Non-pigmented ciliary epithelial cell (primary cell): ENCODE results near the gene KAZN.
A peak's percentile ranks its signal among the peaks of the same experiment; 100 is the strongest.

ENCODE experiments used
- DNase-seq: peaks from one replicate; pipeline ENCODE4 v3.0.0-alpha.2; 2010; ENCODE audit warnings: low read depth

KAZN gene

DNA sequence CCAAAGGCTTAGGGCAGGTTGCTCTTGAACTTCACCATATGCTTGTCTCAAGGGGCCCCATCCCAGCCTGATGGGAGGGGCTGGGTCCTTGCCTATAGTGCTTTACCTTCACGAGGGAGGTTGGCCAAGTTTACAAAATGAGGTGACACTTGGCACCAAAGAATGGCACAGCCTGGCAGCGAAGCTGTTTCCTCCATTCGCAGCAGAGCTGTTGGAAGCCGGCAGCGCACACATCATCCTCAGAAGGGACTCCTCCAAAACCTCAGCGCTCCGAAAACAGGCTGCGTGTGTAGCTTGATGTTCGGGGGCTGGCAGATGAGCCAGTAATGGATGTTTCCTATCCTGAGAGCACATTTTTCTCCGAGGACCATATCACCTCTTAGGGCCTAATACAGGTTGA is 116.8 kb downstream of the KAZN start:
- no peak for DNase-seq

DNA sequence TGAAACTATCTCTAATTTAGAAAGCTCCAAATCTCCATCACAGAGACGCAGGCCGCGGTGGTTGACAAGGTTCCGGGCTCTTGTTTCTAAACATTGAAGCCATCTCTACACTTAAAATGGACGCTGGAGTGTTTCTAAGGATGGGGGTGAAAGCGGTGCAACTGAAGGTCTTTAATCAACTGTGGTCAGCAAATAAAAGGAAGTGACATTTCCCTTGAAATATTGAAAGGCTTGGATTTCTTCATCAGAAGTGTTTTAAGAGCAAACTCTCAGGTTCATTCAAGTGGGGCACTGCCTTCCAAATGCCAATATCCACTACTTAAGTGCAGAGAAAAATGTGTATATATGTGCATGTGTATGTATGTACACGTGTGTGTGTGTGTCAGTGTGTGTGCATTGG is 117.3 kb downstream of the KAZN start:
- no peak for DNase-seq

DNA sequence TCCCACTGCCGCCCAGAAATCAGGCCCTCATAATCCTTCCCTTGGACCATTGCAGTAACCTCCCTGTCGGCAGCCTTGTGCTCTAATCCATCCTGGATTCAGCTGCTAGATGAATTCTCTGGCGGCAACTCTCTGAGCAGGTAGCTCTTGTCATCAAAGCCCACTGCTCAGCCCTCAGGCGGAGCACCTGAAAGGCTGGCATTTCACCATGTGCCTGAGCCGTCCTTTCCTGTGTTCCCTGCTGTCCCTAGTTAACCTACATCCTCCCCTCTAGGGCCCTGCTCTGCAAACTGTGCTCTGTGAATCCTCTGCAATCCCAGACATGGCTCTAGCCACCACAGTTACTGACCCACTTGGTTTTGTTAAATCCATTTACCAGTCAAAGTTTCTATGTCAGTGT is 118.0 kb downstream of the KAZN start:
- DNase-seq = no peak

DNA sequence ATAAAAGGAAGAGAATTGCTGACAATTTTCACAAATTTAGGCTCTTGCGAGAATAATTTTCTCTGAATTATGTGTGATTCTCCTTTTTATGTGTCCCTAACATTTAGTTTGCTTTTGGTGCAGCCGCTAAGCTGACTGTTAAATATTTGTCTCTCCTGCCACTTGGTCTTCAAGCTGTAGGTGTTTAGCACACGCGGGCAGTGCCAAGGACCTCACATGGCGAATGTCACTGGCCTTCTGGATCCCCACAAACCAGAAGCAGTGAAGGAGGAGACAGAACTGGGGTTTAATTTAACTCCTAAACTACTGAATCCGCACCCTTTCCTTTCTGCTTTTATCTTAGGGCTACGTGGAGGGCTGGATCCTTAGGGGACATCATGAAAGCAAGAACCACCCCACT is 120.0 kb downstream of the KAZN start:
- DNase-seq = no peak

DNA sequence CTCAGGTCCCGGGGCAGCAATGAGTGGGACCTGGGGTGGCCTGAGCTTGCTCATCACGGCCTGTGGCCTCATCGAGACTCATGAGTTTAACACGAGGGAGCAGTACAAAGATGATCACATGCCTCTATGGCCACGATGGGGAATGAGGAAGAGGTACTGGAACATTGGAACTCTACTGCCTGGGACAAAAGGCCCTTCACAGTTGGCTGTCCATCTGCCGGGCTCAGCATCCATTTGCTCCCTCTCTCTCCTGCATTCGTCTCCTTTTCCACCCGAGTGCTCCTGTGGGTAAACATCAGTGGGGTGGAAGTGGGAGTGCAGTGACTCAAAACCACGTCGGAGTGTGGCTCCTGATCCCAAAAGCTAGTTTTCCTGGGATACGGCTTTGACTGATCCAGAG is 124.9 kb downstream of the KAZN start:
- no peak for DNase-seq

DNA sequence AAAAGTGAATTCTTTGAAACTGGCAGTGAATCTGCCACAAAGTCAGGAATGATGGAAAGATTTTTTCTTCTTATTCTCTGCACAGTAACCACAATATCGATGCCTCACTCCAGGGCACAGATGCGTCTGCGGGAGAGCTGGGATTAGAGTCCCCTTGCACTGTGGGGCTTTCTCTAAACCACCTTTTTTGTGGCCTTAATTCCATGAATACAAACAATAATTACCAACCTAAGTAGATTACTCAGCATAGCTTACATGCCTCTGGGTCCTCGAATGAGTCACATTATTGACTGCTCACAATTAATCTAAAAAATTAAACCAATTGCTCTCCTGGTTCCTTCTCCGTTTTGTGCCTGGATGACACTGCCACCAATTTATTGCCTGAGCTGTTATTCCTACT is 125.8 kb downstream of the KAZN start:
- DNase-seq = peak; percentile 22

DNA sequence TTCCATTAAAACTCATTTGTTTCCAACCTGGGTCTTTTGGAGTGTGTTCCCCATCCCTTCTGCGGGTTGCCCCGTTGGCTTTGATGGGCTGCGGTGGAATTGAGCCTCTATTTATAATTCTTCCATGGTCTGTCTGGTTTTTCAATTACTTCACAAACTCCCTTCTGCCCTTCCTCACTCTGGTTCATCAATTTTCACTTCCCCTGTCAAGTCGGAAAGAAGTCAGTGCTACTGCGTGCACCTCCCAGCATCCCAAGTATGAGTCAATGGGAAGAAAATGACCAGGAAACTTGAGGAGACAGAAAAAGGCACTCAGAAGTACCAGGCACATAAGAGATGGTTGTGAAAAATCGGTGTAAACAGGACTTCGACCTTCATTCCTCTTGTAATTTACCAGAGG is 126.2 kb downstream of the KAZN start:
- no peak for DNase-seq

DNA sequence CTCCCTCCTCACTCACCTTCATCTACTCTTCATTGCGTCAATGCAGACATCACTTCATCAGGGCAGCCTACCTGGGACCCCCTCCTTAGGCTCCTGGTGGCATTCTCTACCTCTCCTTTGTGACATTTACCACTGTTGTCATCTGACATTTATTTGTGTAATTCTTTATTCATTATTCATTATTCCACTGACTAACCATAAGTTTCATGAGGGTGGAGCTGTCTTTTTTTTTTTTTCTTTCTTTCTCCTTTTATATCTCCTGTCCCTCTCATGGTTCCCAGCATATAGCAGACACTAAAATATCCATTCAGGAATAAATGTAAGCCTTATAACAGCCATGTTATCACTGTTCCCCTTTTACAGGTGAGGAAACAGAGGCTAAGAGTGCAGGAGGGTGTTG is 126.8 kb downstream of the KAZN start:
- DNase-seq = no peak

DNA sequence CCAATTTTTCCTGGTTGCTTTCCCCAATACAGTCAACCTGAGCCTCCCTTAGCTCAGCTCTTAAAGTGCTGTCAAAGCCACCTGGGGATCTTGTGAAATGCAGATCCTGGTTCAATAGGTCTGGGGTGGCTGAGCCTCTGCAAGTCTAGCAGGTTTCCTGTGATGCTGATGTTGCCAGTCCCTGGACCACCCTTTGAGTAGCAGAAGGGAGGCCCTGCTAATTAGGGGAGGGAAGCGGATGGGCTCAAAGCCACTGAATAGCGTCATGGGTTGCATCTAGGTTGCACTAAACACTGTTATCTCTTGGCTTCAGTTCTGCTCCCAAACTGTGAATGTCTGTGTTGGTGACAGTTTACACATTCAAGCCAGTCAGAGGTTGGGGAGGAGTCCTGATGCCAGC is 127.2 kb downstream of the KAZN start:
- no peak for DNase-seq

DNA sequence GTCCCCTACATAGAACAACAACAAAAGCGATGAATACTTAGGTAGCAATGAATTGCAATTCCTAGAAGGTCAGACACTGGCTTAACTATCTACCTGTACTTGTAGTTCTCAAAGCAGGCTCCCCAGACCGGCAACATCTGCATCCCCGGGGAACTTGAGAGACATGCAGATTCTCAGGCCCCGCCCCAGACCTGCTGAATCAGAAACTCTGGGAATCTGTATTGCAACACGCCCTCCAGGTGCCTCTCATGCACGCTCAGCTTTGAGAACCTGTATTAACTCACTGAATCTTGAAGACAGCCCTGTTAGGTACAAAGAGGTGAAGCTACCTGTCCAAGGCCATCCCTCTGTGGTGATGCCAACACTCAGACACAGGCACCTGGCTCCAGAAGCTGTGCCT is 128.1 kb downstream of the KAZN start:
- no peak for DNase-seq

DNA sequence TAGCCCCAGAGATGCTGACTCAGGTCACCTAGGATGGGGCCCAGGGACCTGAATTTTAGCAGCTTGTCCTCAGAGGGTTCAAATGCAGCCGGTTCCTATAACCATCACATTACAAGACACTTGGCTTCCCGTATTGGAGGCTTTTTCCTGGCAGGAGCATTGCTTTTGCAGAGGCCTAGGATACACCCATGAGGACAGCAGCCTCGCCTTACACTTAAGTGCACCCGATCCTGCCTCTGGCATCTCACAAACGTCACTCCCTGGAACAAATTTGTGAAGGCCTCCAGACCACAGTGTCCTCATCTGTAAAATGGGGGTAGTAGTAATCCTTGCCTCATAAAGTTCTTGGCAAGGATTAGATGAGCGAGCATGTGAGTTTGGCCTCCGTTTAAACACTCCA is 130.0 kb downstream of the KAZN start:
- DNase-seq = no peak

DNA sequence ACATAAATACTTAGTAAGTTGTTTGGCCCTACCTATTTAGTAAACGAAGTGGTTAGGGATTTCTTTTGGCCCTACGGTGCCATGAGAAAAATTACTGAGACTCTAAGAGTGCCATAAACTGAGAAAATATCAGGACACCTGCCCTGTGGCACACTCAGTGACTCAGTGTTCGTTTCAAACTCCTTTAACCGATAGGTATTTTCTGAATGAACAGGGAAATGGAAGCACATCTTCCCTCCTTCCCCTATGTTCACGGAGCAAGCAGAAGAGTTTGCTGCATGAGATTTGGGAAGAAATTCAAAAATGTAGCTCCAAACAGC is 134.2 kb downstream of the KAZN start:
- DNase-seq = no peak

DNA sequence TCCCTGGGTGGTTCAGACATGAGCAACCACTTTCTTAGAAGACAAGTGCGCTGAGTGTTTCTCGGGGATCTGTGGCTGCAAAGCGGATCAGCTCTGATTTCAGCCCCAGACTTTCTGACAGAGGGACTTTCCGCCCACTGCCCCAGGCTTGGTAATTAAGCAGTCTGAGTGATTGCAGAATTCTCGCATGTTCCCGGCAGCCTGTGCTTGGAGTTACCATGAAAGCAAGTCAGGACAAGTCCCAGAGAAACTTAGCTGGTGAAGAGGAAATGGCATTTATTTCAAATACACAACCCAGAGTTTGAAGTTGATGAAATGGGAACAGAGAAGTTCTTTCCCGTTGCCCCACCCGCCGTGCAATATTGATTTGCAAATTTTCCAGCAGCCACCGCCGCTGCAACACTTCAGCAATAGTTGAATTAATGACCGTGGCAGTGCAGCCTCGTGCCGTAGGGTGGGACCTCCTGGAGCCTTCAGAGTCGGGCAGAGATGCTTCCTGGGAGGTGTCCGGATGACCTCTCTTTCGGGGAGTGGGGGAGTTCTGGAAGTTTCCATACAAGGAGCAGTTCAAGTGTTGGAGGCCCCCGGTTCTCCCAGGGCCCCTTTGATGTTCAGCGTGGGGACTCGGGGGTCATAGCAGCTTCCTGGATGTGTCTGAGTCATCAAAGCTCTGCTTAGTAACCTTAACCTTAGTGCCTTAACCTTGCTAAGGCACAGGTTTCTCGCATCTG is 134.7 kb downstream of the KAZN start:
- DNase-seq = no peak

DNA sequence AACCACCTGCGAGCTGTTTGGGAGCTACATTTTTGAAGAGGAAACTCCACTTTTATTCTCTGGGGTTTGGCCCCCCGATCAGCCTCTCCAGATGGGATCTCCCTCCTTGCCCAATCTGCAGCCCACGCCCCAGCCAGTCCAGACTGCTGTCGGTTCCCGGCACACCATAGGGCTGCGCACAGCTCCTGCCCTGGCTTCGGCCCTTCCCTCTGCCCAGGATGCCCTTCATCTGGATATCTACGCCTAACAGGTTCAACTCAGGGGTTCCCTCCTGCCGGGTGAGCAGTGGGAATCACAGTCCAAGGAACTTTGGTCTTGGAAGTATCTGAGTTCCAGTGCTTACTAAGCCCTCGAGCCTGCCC is 135.3 kb downstream of the KAZN start:
- no peak for DNase-seq

DNA sequence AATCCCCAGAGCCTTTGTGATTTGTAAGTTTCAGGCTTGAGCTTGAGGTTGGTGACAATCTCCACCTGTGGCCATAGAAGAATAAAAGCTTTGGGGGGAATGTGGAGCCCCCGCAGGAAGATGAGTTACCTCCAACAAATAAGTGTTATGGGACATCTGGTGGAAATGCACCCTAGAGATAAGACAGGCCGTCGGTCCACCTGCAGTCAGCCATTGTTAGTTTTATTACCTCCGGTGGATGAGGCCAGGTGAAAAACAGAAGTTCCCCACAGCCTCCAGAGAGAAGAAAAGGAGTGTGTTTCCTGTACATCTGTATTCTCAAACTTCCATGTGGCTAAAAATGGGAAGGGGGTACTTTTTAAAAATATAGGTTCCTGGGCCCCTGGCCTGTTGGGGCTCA is 137.4 kb downstream of the KAZN start:
- DNase-seq = no peak

DNA sequence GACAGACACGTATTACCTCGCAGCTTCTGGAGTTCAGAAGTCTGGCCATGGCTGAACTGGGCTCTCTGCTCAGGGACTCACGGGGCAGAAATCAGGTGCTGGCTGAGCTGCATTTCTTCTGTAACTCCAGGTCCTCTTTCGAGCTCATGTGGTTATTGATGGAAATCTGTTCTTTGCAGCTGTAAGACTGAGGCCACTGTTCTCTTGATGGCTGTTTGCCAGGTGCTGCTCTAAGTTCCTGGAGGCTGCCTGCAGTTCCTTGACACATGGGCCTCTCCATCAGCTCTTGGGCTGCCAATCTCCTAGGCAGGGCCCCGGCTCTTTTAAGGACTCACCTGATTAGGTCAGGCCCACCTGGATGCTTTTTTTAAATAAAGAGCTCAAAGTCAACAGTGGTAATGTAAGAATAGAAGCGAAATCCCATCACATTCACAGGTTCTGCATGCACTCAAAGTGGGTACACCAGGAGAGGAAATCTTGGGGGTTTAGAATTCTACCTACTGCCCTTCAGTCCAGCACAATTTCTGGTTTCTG is 139.1 kb downstream of the KAZN start:
- no peak for DNase-seq

DNA sequence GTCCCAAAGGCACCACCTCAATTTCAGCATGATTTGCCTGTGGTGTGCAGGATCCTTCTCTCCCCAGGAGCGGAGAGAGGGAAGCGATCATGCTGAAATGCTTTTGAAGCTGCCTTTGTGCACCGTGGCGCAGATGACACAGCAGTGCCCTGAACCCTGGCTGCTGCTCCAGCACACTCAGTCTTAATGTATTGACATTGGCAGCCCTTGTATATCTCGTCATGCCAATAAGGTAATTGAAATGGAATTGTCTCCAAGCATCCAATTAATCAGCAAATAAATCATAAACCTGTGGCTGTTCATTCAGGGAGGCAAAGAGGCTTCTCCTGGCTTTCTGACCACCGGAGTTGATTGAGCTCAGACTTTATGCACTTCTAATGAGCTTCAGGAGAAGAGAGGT is 139.8 kb downstream of the KAZN start:
- DNase-seq = no peak

DNA sequence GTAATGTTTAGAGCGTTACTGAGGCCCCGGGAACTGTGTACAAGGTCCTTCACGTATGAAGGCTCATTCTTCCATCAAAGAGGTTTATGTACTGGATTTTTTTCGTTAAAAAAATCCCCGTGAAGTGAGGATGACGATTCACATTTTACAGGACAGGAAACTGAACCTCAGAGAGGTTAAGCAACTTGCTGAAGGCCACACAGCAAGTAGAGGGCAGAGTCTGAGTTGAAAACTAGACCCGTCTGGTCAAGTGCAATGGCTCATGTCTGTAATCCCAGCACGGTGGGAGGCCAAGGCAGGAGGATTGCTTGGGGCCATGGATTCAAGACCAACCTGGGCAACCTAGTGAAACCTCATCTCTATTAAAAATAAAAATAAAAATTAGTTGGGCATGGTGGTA is 140.2 kb downstream of the KAZN start:
- no peak for DNase-seq

DNA sequence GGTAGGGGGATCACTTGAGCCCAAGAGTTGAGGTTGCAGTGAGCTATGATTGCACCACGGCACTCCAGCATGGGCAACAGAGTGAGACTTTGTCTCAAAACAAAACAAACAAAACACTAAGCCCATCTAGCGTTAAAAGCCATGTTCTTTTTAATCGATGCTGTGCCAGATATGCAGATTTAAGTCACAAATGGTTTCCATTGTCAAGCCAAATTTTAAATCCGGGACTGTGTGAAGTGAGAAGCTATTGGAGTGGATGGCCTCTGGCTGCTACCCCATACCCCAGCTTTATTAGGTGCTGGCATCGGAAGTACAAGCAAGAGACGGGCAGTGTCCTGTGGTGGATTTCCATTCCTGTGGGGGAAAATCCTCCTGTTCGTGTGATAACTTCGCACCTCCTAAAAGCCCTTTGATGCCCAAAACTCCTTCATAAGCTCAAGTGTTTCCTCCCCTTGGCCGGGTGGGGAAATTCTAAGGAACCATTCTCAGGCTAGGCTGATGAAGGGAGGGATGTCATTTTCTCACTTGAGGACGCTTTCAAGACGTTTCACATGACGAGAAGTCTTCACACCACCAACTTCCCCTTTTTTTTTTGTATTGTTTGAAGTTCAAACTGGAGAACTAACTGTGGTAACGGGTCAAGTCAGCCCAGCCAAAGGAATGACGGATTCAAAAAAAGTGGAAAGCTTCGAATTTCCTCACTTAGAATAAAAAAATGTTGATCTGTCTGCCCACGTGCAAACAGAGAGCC is 140.8 kb downstream of the KAZN start:
- no peak for DNase-seq

DNA sequence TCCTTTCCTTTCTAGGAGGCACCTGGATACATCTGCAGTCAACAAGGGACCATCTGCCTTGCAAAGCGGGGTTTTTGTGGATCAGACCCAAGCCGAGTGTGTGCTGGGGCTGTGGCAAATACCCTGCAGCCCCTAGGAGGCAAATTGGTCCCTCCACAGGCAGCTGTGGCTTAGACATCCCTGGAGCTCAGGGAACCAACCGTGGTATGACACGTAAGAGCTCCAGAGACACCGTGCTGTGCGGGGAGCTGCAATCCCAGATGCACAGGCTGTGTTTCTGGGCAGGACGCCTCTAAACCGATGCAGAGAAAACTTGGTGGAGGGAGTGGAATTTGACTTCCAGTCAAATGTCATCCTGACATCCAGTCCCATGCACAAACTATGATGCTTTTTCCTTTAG is 141.5 kb downstream of the KAZN start:
- no peak for DNase-seq

DNA sequence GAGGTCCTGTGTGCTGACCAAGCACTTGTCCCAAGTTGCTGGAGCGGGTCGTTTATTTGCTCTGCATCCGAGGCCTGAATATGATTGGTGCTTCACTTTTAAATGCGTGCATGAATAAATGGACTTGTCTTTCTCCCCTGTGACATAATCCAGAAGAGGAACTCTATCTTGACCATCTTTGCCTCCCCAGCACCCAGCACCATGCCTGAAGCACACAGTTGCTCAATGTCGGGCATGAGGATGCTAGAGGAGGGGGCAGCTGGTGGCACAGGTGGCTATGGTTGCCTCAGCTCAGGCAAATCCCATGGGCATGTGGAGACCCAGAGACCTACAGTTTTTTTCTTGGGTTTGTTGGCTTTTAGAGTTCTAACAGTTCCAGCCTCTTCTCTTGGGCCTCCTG is 142.6 kb downstream of the KAZN start:
- no peak for DNase-seq

DNA sequence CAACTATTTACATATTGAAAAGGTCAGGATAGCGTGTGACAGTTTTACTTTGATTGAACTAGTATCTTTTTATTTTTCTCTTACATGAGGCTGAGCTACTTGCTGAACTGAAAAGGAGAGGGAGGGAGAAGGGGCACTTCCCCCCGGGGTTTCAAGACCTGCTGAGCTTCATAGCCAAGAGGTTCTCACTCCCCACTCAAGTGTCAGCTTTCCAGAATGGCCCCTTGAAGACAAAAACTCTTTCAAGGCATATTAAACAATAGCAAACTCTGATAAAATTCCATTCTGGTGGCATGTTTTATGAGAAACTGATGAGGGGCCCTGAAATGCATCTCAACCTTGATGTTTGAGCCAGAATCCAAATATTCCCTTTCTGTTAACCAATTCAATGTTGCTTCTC is 143.0 kb downstream of the KAZN start:
- DNase-seq = no peak

DNA sequence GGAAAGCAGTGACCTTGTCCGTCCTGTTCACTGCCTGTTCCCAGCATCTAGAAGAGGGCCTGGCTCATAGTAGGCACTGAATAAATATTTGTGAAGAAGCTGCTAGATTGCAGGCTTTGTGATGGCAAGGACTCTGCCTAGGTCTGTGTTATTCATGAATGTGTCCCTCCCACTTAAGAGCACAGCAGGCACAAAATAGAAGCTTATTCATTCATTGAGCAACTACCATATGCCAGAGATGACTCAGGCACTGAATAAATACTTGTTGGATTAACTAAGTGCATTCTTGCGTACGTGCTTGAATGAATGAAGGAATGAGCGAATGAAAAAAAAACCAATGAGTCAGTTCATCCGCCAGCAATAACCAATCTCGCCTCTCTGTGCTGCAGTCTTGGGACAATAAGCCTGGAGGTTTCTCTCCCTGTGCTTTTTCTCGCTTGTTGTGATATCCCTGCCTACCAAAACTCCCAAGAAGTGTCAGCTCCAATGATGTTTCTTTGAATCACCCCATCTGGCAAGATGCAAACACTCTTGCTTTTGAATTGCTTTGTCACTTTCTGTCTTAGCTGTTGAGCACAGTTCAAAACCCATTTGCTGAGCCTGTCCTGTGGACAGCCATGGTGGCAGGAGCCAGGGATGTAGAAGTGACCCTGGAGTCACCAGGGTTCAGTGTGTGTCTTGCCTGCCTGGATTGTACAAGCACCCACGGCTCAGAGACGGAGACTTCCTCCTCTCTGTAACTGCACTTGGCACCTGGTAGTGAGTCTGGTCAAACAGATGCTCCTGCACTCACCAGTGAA is 143.9 kb downstream of the KAZN start:
- DNase-seq = peak; percentile 95
